Coronary artery (tissue), 2 donors: ENCODE results near the gene RASGRF1.

Experiments used
- DNase-seq: peaks from one replicate; pipeline ENCODE4 v3.0.0-alpha.2; 2017; ENCODE audit warnings: low spot score
- H3K27ac ChIP-seq, 2 donors: fragments of 200-600 bp; sonication (generic); one replicate each; pipeline ENCODE4 v1.5.1; 2016 to 2019
- H3K4me3 ChIP-seq: fragments of 200-600 bp; sonication (generic); 2 replicates; pipeline ENCODE4 v1.5.1; 2016; ENCODE audit warnings: mild to moderate bottlenecking, moderate library complexity
- CTCF ChIP-seq: fragments of 200-600 bp; sonication (generic); IDR thresholded peaks from one replicate; pipeline ENCODE4 v1.5.1; 2019; ENCODE audit warnings: antibody characterized with exemption

Gene RASGRF1

GRCh38 chr15:79067969-79068368 lies 22.6 kb downstream of the RASGRF1 start:
- no peak for TF ChIP-seq CTCF
- no peak for DNase-seq
- H3K4me3 ChIP-seq: no peak overlapping the region
- H3K27ac ChIP-seq: no peak overlapping the region

- Histone ChIP-seq H3K27ac (no peak overlapping the region), H3K4me3 (no peak overlapping the region)
- no peak for DNase-seq
- TF ChIP-seq CTCF: no peak
Observed at GRCh38 chr15:79067072-79067833, 23.3 kb downstream of the RASGRF1 start.

- no peak for TF ChIP-seq CTCF
- H3K4me3 ChIP-seq: no peak overlapping the region
- H3K27ac ChIP-seq: no peak overlapping the region
- no peak for DNase-seq
Observed at GRCh38 chr15:79066391-79067071, 24.0 kb downstream of the RASGRF1 start.

- no peak for DNase-seq
- no peak for TF ChIP-seq CTCF
- no peak overlapping the region for H3K27ac ChIP-seq
Observed at GRCh38 chr15:79065706-79066376, 24.7 kb downstream of the RASGRF1 start.

GRCh38 chr15:79065361-79065705 lies 25.2 kb downstream of the RASGRF1 start:
- Histone ChIP-seq H3K27ac (no peak overlapping the region), H3K4me3 (no peak overlapping the region)
- TF ChIP-seq CTCF: no peak
- DNase-seq: no peak

More at GRCh38 chr15:79065706-79066376, 24.7 kb downstream of the RASGRF1 start:
- H3K4me3 ChIP-seq: no peak overlapping the region

- no peak for DNase-seq
- no peak overlapping the region for H3K27ac ChIP-seq
- H3K4me3 ChIP-seq: no peak overlapping the region
- TF ChIP-seq CTCF: no peak
Observed at GRCh38 chr15:79064496-79064895, 26.1 kb downstream of the RASGRF1 start.
